GM18867 (cell line): ENCODE measurements around the gene LIN9.
"Not testable (repeated sequence)": the region's sequence is repeated elsewhere in the genome, so short reads cannot be mapped to it uniquely, and the experiment has no call there.

Experiments
- ATAC-seq: cut with Tn5 transposase; IDR thresholded peaks from one replicate; pipeline ENCODE4 v1.9.1; 2021; ENCODE audit warnings: mild to moderate bottlenecking, moderate library complexity; ENCODE audit not compliant: unreplicated experiment

The LIN9 gene, protein sequence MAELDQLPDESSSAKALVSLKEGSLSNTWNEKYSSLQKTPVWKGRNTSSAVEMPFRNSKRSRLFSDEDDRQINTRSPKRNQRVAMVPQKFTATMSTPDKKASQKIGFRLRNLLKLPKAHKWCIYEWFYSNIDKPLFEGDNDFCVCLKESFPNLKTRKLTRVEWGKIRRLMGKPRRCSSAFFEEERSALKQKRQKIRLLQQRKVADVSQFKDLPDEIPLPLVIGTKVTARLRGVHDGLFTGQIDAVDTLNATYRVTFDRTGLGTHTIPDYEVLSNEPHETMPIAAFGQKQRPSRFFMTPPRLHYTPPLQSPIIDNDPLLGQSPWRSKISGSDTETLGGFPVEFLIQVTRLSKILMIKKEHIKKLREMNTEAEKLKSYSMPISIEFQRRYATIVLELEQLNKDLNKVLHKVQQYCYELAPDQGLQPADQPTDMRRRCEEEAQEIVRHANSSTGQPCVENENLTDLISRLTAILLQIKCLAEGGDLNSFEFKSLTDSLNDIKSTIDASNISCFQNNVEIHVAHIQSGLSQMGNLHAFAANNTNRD

DNA sequence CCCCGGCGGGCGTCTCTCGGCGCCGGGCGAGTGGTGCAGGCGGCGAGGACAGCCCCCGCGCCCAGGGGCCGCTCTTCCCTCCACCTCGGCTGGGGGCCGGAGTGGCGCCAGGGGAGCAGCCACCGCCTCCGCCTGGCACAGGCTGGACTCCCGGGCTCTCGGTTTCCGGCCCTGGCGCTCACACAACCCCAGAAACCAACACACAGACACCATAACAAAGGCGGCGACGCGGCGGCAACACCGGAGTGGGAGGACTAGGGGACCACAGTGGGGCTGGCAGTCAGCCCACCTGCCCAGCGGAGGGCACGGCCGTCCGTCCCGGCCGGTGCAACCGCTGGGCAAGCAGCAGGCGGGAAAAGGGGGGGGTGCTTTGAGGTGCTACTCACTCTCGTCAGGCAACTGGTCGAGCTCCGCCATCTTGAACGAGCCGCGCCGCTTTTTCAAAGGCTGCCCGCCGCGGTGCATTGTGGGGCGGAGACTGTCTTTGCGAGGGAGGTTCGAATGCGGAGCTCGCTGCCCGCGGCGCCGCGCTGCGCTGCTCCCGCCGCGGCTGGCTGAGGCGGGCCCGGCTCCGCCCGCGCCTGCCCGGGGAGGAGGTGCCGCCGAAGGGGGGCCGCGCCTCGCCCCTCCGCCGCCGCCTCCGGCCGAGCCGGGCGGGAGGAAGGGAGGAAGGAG, at the start of gene LIN9:
Gene LIN9, minus strand, starts transcription at position 442 of the 675 bp plus-strand sequence. Its CDS starts 25 bp downstream, at position 417.
- peak; percentile 79 for ATAC-seq

DNA sequence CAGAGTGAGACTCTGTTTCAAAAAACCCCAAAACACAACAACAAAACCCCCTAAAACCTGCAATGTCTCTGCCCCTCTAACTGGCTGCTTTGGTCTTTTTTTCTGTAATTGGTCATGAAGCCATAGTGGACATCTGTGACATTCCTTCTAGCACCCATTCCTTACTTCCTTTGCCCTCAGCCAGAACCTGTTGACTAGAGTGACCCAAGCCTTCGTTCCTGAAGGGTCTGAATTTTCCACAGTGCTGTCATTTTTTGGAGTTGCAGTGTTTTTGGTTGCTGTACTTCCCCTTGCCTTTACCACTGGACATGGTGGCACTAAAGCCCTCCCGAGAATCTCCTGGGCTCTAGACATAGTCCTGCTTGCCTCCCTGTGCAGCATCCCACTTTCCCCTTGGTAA, 48.5 kb upstream of the LIN9 start:
- ATAC-seq, result no peak

DNA sequence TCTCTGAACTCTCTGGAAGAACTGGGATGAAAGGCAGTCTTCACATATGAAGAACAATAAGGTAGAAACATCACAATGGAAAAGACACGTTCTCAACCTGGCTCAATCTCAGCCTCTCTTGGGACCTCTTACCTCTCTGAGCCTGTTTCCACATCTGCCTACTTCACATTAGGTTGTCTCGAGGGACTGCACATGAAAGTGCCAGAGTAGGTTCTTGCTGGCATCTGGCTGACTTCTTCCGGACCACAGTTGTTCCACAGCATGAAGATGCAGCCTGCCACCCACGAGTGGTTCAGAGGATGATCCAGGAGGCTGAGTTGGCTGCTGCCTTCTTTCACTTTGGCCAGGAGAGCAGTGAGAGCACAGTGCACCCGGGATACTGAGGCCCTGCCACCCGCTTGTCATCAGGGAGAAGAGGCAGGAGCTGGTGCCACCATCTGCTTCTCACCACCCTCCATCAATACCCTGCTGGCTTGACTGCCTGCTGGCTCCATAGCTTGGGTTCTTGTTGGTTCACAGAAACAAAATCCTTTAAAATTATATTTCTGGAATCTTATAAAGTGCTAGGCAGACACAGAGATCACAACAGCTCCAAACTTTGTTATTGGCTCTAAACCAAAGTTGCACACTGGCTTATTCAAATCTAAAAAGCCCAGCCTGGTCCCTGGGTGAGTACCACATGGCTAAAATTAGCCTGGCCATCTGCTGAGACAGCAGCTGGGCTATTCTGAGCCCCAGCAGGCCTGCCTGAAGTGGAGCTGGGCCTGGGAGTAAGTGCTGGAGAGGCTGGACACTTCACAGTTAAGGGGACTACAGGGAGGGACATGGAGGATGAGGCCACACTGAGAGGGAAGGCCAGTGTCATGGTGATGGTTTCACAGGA, 46.9 kb upstream of the LIN9 start:
- ATAC-seq, result peak; percentile 40

DNA sequence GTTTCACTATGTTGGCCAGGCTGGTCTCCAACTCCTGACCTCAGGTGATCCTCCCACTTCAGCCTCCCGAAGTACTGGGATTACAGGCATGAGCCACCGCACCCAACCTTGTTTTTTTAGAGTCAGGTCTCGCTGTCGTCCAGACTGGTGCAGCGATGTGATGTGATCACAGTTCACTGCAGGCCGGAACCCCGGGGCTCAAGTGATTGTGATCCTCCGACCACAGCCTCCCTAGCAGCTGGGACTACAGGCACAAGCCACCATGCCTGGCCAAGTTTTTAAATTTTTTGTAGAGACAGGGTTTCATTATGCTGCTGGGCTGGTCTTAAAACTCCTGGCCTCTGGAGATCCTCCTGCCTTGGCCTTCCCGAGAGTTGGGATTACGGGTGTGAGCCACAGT, 46.1 kb upstream of the LIN9 start:
- ATAC-seq, result no peak

DNA sequence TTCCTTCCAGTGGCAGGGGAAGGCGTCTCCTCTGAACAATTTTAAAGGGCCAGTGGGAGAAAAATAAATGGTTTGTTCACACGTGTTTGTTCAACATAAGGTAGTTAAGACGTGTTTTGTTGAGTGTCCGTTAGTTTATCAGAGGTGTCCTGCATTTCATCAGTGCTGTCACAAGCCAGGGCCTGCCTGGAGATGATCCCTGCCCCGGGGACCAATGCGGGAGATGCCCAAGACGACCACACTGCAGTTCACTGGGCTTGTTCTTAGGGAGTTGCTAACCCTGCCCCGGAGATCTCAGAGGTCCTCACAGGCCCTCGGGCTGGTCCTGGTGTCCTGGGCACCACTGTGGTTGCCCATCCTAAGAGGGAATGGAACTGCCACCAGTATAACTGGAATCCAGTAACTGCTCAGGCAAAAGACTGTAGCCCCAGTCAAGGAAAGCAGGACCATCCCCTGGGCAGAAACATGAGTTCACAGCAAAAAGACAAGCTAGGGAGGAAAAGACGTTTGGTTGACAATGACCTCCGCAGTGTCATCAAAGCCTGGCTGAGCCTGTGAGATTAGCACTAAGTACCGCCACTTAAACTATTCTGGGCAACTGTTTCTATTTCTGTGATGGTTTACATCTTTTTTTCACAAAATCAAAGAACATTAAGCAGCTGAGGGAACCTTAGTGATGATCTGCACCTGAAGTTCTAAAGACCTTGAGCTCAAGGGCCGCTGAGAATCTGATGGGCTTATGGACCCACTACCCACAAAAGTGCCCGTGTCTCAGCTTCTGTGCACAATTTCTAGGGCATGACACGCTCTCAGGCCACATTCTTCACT, 44.9 kb upstream of the LIN9 start:
- no peak for ATAC-seq

DNA sequence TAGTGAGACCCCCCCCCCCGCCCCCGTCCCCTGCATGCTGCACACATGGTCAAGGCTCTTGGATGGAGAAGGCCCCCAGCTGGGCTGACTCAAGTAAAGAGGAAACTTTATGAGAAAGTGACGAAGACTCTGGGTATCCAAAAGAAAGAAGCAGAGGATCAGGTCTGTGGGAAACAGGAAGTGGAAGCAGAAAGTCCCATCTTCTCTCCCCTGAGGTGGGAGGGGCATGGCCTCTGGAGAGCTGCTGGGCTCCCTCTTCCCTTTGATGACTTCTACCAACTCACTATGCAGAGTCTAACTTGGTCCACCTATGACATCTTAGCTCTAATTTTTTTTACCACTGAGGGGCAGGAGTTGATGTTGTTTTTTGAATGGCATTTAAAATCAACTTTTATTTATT, 42.7 kb upstream of the LIN9 start:
- ATAC-seq, result no peak

DNA sequence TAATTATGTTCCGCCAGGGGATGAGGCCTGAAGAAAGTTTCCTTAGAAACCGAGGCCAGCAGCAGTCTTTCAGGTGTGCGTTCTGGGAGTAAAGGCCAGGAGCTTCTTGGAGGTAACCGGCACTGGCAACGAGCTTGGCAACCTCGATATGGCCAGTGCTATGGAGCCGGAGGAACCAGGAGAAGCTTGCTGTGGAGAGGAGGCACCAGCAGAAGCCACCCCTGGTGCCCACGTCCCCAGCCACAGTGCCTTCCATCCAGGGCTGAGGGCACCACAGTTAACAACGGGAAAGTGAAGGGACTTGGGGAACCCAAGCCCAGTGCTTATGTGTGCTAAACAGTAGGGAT, 41.5 kb upstream of the LIN9 start:
- no peak for ATAC-seq

DNA sequence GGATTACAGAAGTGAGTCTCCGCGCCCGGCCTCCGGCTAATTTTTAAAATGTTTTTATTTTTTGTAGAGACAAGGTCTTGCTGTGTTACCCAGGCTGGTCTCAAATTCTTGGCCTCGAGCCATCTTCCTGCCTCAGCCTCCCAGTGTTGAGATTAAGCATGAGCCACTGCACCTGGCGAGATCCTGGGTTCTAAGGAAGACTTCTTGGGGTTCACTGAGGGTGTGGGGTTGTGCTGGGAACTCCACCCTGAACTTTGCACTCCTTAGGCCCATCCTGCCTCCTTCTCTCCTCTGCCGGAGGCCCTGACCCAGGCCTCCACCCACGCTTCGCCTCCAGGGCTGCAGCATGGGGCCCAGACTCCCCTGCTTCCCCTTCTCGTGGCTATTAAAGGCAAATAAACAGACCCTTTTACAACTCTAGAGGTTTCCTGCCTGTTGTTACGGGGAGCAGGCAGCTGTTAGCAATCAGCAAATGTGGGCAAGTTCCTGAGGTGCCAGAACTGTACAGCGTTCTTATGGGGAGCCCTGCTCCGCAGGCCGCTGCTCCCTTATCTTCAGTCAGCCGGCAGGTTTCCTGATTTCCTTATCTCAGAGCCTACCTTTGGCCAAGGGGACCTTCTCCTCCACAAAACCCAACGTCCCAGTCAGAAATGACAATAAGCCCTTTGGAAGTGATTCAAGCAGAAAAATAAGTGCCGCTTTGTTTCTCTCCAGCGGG, 41.0 kb upstream of the LIN9 start:
- ATAC-seq, result peak; percentile 48

DNA sequence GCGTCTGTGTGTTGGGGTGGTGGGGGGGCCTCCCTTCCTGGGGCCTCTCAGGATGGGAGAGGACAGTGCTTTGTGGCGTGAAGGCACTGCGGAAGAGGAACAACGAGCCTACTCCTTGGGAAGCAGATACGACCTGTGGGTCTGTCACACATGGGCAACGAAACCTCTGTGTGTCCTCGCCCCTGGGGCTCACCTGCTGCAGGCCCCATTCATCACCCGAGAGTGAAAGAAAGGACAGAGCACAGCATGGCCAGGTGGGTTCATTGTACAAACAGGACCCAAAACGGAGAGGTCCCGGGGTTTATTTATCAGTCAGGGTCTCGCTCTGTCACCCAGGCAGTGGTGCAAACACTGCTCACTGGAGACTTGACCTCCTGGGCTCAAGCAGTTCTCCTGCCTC, 40.1 kb upstream of the LIN9 start:
- no peak for ATAC-seq

DNA sequence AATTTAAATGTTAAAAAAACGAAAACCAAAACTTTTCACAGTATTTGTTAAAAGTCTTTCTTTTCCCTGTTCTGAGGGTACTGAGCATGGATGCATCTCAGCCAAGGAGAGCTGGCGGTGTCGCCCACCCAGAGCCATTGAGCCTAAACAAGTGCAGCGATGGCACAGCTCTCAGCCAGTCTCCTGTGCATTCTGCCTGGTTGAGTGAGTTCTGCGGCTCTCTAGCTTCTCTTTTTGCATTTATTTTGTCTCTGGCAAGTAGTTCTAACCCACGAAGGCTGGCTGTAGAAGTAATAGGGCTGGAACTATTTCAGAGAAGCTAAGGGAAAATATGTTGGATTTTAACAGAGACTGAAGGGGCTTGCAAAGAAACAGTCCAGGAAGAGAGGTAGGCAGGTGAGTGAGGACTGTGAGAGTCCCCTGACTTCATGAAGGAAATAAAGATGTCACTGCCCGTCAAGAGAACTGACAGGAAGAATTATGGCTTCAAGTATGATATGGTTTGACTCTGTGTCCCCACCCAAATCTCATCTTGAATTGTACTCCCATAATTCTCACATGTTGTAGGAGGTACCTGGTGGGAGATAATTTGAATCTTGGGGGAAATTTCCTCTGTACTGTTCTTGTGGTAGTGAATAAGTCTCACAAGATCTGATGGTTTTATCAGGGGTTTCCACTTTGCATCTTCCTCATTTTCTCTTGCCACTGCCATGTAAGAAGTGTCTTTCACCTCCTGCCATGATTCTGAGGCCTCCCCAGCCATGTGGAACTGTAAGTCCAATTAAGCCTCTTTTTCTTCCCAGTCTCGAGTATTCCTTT, 35.7 kb upstream of the LIN9 start:
- no peak for ATAC-seq

DNA sequence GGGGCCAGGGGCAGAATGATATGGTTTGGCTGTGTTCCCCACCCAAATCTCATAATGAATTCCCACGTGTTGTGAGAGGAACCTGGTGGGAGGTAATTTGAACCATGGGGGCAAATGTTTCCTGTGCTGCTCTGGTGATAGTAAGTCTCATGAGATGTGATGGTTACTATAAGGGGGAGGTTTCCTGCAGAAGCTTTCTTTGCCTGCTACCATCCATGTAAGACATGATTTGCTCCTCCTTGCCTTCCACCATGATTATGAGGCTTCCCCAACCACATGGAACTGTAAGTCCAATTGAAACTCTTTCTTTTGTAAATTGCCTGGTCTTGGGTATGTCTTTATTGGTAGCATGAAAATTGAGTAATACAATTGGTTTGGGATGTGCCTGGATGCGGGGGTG, 33.7 kb upstream of the LIN9 start:
- no peak for ATAC-seq

DNA sequence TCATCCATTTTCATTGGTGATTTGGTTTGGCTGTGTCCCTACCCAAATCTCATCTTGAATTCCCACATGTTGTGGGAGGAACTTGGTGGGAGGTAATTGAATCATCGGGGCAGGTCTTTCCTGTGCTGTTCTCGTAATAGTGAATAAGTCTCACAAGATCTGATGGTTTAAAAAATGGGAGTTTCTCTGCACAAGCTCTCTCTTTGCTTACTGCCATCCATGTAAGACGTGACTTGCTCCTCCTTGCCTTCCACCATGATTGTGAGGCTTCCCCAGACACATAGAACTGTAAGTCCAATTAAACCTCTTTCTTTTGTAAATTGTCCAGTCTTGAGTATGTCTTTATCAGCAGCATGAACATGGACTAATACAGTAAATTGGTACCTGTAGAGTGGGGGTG, 31.1 kb upstream of the LIN9 start:
- ATAC-seq, result not testable (repeated sequence)

DNA sequence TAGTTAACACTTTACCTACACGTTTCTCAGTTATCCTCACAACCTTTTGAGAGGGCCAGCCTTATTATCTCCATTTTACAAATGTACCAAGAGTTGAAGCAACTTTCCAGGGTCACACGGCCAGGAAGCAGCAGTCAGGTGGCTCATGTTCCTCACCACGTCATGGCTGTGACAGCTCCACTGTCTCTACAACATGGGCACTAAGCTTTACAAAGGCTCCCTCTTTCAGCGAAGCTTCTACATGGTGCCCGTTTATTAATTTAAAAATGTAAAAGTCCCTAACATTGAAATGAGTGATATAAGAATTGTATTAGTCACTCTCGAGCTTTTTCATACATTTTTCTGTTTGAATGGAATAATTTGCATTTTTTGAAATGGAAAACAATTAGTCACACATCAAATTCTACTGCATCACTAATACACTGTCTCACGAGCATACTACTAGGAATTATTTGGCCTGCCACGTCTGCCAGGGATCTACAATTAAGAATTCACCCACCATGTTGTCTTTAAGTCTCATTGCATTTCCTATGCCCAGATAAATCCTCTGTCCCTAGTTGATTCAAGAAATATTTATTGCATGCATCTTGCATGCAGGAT, 28.4 kb upstream of the LIN9 start:
- no peak for ATAC-seq

DNA sequence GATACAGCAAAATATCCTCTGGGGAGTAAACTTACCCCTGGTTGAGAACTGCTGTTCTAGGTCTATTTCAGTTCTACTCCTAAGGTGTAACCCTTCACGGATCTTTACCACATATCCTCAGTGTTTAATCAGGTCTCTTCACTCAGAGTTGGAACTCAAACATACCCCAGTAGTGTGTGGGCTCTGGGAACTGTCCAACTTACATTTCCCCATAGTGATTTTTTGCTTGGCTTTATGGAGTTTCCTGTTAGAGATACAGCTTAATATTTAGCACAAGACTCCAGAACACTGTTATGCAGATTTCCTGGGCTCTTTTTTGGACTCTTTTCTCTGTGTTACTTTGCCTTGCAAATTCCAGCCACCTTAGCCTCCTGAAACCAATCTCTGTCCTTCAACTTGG, 26.7 kb upstream of the LIN9 start:
- no peak for ATAC-seq

DNA sequence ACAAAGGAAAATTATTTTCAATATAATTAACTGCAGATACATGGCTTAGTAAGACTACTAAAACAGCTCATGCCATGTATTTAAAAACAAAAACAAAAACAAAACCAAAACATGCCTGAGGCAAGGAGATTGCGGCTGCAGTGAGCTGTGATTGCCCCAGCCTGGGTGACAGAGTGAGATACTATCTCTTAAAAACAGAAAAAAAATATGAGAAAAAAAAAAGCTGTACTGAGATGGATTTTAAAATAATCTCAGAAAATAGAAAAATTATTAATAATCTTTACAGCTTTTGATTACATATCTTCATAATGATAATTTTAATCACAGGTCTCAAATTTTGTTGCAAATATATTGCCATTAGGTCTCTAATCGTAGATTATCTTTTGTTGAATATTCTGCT, 24.0 kb upstream of the LIN9 start:
- ATAC-seq, result no peak

DNA sequence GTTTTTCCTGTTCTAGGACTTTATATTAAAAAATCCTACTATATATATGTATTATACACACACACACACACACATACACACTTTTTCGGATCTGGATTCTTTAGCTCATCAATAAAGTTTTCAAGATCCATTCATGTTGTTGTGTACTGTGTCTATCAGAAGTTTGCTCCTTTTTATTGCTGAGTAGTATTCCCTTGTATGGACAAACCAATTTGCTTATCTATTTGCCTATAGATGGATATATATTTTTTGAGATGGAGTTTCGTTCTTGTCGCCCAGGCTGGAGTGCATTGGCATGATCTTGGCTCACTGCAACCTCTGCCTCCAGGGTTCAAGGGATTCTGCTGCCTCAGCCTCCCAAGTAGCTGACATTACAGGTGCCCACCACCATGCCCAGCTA, 20.3 kb upstream of the LIN9 start:
- ATAC-seq, result no peak

DNA sequence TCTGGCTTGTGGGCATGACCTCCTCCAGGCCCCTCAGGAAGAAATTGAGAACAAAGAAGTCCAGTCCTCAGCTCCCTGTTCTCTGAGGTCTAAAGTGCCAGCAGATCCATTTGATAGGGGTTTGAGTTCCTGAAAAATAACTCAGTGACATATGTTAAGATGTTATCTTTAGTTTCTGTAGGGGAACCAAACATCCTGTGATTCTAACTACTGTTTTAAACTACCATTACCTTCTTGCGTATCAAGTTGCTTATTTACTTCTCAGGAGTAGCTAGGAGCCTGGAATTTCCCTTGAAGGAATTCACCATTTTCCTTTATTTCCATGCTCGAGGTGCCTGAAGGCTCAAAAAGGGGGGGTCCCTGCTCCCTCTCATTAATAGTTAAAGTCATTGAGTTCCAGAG, 18.8 kb upstream of the LIN9 start:
- no peak for ATAC-seq

DNA sequence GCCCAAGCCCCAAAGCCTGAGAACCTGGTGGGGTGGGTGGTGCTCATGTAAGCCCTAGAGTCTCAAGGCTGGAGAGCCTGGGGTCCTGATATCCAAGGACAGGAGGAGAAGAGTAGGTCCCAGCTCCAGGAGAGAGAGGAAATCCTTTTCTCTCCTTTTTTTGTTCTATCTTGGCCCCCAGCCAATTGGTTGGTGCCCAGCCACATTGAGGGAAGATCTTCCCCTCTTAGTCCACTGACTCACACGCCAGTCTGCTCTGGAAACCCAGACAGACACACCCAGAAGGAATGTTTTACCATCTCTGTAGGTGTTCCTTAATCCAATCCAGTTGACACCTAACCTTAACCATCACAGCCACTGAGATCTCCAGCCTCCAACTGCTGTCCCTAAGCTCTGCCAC, 16.2 kb upstream of the LIN9 start:
- no peak for ATAC-seq

DNA sequence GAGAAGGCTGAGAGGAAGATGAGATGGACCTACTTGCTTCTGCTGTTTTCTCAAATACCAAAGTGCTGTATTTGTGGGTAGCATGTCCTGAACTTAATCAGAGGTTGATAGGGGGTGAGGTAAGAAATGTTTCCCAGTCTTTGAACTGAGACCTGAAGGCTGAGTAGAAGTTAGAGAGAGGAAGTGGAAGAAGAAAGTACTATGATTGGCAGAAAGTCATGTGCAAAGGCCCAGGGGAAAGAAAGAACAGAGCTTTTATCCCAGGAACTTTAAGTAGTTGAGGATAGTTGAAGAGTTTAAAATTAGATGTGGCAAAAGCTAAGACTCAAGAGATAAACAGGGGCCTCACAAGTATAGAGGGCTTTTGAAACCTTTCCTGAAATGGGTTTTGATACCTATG, 15.5 kb upstream of the LIN9 start:
- ATAC-seq, result no peak
